GDM1 (cell line): ENCODE results near the gene ZBTB16.

Experiments
- DNase-seq: peaks from one replicate; lab custom pipeline; 2025; lab: John Stamatoyannopoulos, UW

ZBTB16 gene

GRCh38 chr11:114059278-114059983, at the start of gene ZBTB16:
ZBTB16 (plus strand) TSS chr11:114059711; CDS start chr11:114063301, 3,590 bp downstream.
- DNase-seq = peak; percentile 86

GRCh38 chr11:114010931-114011330, 48.6 kb upstream of the ZBTB16 start:
- no peak for DNase-seq

- DNase-seq = no peak
Measured at GRCh38 chr11:114011443-114011842, 48.1 kb upstream of the ZBTB16 start.

- DNase-seq = no peak
Measured at GRCh38 chr11:114015117-114015516, 44.4 kb upstream of the ZBTB16 start.

GRCh38 chr11:114016986-114017385, 42.5 kb upstream of the ZBTB16 start:
- DNase-seq = no peak

GRCh38 chr11:114017723-114018122, 41.8 kb upstream of the ZBTB16 start:
- no peak for DNase-seq

- DNase-seq = no peak
Measured at GRCh38 chr11:114019046-114019445, 40.5 kb upstream of the ZBTB16 start.

- DNase-seq = no peak
Measured at GRCh38 chr11:114019574-114019973, 39.9 kb upstream of the ZBTB16 start.

- no peak for DNase-seq
Measured at GRCh38 chr11:114025329-114025907, 34.1 kb upstream of the ZBTB16 start.

- DNase-seq = peak; percentile 58
Measured at GRCh38 chr11:114026355-114026754, 33.2 kb upstream of the ZBTB16 start.

- DNase-seq = no peak
Measured at GRCh38 chr11:114027391-114027790, 32.1 kb upstream of the ZBTB16 start.

GRCh38 chr11:114027926-114028325, 31.6 kb upstream of the ZBTB16 start:
- no peak for DNase-seq

GRCh38 chr11:114031246-114031966, 28.1 kb upstream of the ZBTB16 start:
- DNase-seq = no peak

GRCh38 chr11:114031967-114032320, 27.6 kb upstream of the ZBTB16 start:
- no peak for DNase-seq

GRCh38 chr11:114033066-114033465, 26.4 kb upstream of the ZBTB16 start:
- no peak for DNase-seq

- DNase-seq = no peak
Measured at GRCh38 chr11:114033572-114033971, 25.9 kb upstream of the ZBTB16 start.

GRCh38 chr11:114034956-114035355, 24.6 kb upstream of the ZBTB16 start:
- no peak for DNase-seq

GRCh38 chr11:114036147-114036811, 23.2 kb upstream of the ZBTB16 start:
- no peak for DNase-seq

- DNase-seq = no peak
Measured at GRCh38 chr11:114036958-114037357, 22.6 kb upstream of the ZBTB16 start.

GRCh38 chr11:114039551-114039950, 20.0 kb upstream of the ZBTB16 start:
- DNase-seq = no peak

- no peak for DNase-seq
Measured at GRCh38 chr11:114040706-114041211, 18.8 kb upstream of the ZBTB16 start.

GRCh38 chr11:114042234-114042633, 17.3 kb upstream of the ZBTB16 start:
- no peak for DNase-seq
